GM12878 (cell line): ENCODE data around the gene KCNAB2. TPM values are rescaled to one million over a fixed set of nuclear protein-coding genes. Genes with fewer than 3 reads are reported as not detected.

ENCODE experiments used
- ATAC-seq: fragments of 200-7000 bp; cut with Tn5 transposase; 3 replicates; pipeline ENCODE4 v1.9.1; 2020; ENCODE audit warnings: mild to moderate bottlenecking, moderate library complexity
- BruUV-seq: library from RNA; stranded (reverse); fragments of 400-500 nt; replicated peaks from 2 replicates; lab custom pipeline; 2021; lab: Mats Ljungman, UMichigan
- CTCF ChIA-PET: fragments of 300-600 bp; sonication (Branson Sonifier 250); formaldehyde crosslinking; extraction: SDS; loops from one replicate; lab custom pipeline; 2021; ENCODE audit warnings: inconsistent platforms; lab: Yijun Ruan, JAX
- POLR2A ChIA-PET: fragments of 350-600 bp; formaldehyde crosslinking; extraction: SDS; loops from one replicate; lab custom pipeline; 2021; ENCODE audit warnings: inconsistent platforms; lab: Charles Lee
- RAD21 ChIA-PET: fragments of 300-600 bp; sonication (Branson Sonifier 250); formaldehyde crosslinking; loops from one replicate; lab custom pipeline; 2023; ENCODE audit warnings: antibody characterized with exemption; ENCODE audit not compliant: unreplicated experiment; lab: Charles Lee
- SMC1A ChIA-PET: fragments of 300-600 bp; sonication (Branson Sonifier 250); formaldehyde crosslinking; loops from one replicate; lab custom pipeline; 2023; ENCODE audit not compliant: unreplicated experiment, uncharacterized antibody; lab: Charles Lee
- DNase-seq: peaks from one replicate; pipeline ENCODE4 v3.0.0-alpha.2; 2011; ENCODE audit warnings: low read depth, low spot score
- FAIRE-seq: peaks from 3 replicates; lab custom pipeline; 2011; peaks lifted over from hg19 to GRCh38; lab: Jason Lieb, UNC
- H2AFZ ChIP-seq: 2 replicates; pipeline ENCODE4 v1.6.0; 2011; ENCODE audit warnings: low read depth, low read length, control low read depth; ENCODE audit not compliant: control insufficient read depth
- H3K27ac ChIP-seq: 2 replicates; pipeline ENCODE4 v1.5.1; 2011; ENCODE audit warnings: control low read depth; ENCODE audit not compliant: control insufficient read depth, insufficient read depth
- H3K27me3 ChIP-seq, 2 experiments: replicated peaks in 1 of 2; 2 replicates each; pipeline versions ENCODE4 v1.6.0 to v1.6.1; 2011; ENCODE audit warnings: low read length in 1 of 2; ENCODE audit not compliant: control insufficient read depth in 2 of 2, insufficient read depth in 2 of 2
- H3K36me3 ChIP-seq, 2 experiments: 2 replicates each; pipeline ENCODE4 v1.5.1; 2011; ENCODE audit warnings: low read length in 1 of 2; ENCODE audit not compliant: control insufficient read depth in 2 of 2, insufficient read depth in 2 of 2
- H3K4me1 ChIP-seq: 2 replicates; pipeline ENCODE4 v1.6.1; 2011; ENCODE audit warnings: mild to moderate bottlenecking, low read length, moderate library complexity, mixed read lengths; ENCODE audit not compliant: control insufficient read depth, insufficient read depth
- H3K4me2 ChIP-seq: 2 replicates; pipeline ENCODE4 v1.6.0; 2011; ENCODE audit warnings: control low read depth; ENCODE audit not compliant: control insufficient read depth, insufficient read depth
- H3K4me3 ChIP-seq: fragments of 200-600 bp; sonication (generic); 2 replicates; pipeline ENCODE4 v1.5.1; 2016
- H3K79me2 ChIP-seq: 2 replicates; pipeline ENCODE4 v1.6.0; 2011; ENCODE audit warnings: low read length; ENCODE audit not compliant: control insufficient read depth, insufficient read depth
- H3K9ac ChIP-seq: 2 replicates; pipeline ENCODE4 v1.8.0; 2011; ENCODE audit warnings: low read length, control low read depth, mixed read lengths; ENCODE audit not compliant: control insufficient read depth, insufficient read depth
- H3K9me3 ChIP-seq: replicated peaks from 3 replicates; pipeline ENCODE4 v1.5.1; 2011; ENCODE audit warnings: mild to moderate bottlenecking, low read length; ENCODE audit not compliant: control insufficient read depth, insufficient read depth
- H4K20me1 ChIP-seq: 2 replicates; pipeline ENCODE4 v1.6.0; 2011; ENCODE audit not compliant: control insufficient read depth, insufficient read depth
- BHLHE40 ChIP-seq, 2 experiments: fragments of 450-650 bp in 1 of 2; IDR thresholded peaks; 2 replicates each; pipeline ENCODE4 v1.6.1; 2011 to 2017; ENCODE audit warnings: low read depth in 2 of 2, borderline replicate concordance in 1 of 2, improper control_type of control experiment in 1 of 2, low read length in 1 of 2, mild to moderate bottlenecking in 1 of 2
- KLF5 ChIP-seq: fragments of 450-650 bp; IDR thresholded peaks from 2 replicates; pipeline ENCODE4 v1.6.1; 2014; ENCODE audit warnings: mild to moderate bottlenecking; ENCODE audit not compliant: partially characterized antibody
- MTA2 ChIP-seq: fragments of 450-650 bp; IDR thresholded peaks from 2 replicates; pipeline ENCODE4 v1.6.1; 2016; ENCODE audit warnings: low read depth, mild to moderate bottlenecking, moderate library complexity
- MXI1 ChIP-seq: fragments of 150-350 bp; IDR thresholded peaks from 2 replicates; pipeline ENCODE4 v1.6.1; 2011; ENCODE audit warnings: low read depth, mild to moderate bottlenecking, inconsistent platforms, low read length, improper control_type of control experiment
- POLR2A ChIP-seq: IDR thresholded peaks from 2 replicates; pipeline ENCODE4 v1.6.1; 2011; ENCODE audit warnings: low read depth, mild to moderate bottlenecking, low read length
- RUNX3 ChIP-seq: IDR thresholded peaks from 2 replicates; pipeline ENCODE4 v1.6.1; 2012; ENCODE audit warnings: low read length, inconsistent platforms
- SKIL ChIP-seq: fragments of 450-650 bp; IDR thresholded peaks from 2 replicates; pipeline ENCODE4 v1.6.1; 2017; ENCODE audit warnings: mild to moderate bottlenecking, low read depth, inconsistent platforms; ENCODE audit not compliant: poor library complexity, severe bottlenecking
- SMARCA5 ChIP-seq: fragments of 450-650 bp; IDR thresholded peaks from 2 replicates; pipeline ENCODE4 v1.6.1; 2017; ENCODE audit warnings: mild to moderate bottlenecking
- SMC3 ChIP-seq: IDR thresholded peaks from 2 replicates; pipeline ENCODE4 v1.6.1; 2011; ENCODE audit warnings: low read length, improper control_type of control experiment, borderline replicate concordance
- ZBTB11 ChIP-seq: fragments of 450-650 bp; formaldehyde crosslinking; IDR thresholded peaks from 2 replicates; pipeline ENCODE4 v1.5.0; 2022; ENCODE audit warnings: mild to moderate bottlenecking, missing genetic modification characterization
- ZNF687 ChIP-seq: fragments of 450-650 bp; IDR thresholded peaks from 2 replicates; pipeline ENCODE4 v1.6.1; 2017; ENCODE audit warnings: mild to moderate bottlenecking, moderate library complexity
- WGBS: methylation state at CpG from one replicate; pipeline ENCODE4 v1.1.6; 2016; ENCODE audit warnings: low lambda C conversion rate; ENCODE audit not compliant: insufficient replicate concordance, insufficient coverage; ENCODE audit errors: missing lambda C conversion rate; 5-methylcytosine and 5-hydroxymethylcytosine counted together
- in situ Hi-C: fragments of 300-500 bp; cut with MboI; formaldehyde crosslinking; loops from 9 replicates; pipeline ENCODE4 v1.14.3; 2018; ENCODE audit warnings: mixed read lengths
- intact Hi-C: fragments of 100-400 bp; cut with micrococcal nuclease; formaldehyde crosslinking; loops from one replicate; pipeline ENCODE4 v1.14.2; 2022; ENCODE audit not compliant: unreplicated experiment
- polyA plus RNA-seq, 11 experiments: library from polyadenylated mRNA; depleted of rRNA in 4 of 11; unstranded in 6 of 11; stranded (reverse) in 5 of 11; fragments of >200 nt; fragmentation: Nextera tagmentation in 4 of 11; fragmentation: Illumina TruSeq in 1 of 11; extraction: Ambion mirVana in 4 of 11; extraction: Trizol in 1 of 11; gene quantifications; 1 replicate in 1 of 11; 2 replicates in 10 of 11; pipeline versions ENCODE4 v1.2.1 to v1.2.3, GENCODE V29; 2011 to 2016; ENCODE audit warnings: inconsistent platforms in 2 of 11, missing spikeins in 2 of 11, low read depth in 1 of 11
- total RNA-seq, 4 experiments: library from RNA; depleted of rRNA in 3 of 4; stranded (reverse); fragments of >200 nt in 3 of 4; fragmentation: Illumina TruSeq in 1 of 4; extraction: Trizol in 1 of 4; gene quantifications; 2 replicates each; pipeline versions ENCODE4 v1.2.1 to v1.2.3, GENCODE V29; 2013 to 2021

The KCNAB2 gene
- total and polyA plus RNA-seq, 10 of the 15 experiments (the other 5 are each of a cell fraction or from before 2014, with no cell fraction given), result 2.9 to 123 (median 62.4) TPM

- no peaks in the 10 kb centered on the region for H3K27me3 ChIP-seq
- no peaks in the 10 kb centered on the region for H3K9me3 ChIP-seq
- no peaks in the 10 kb centered on the region for H4K20me1 ChIP-seq
- WGBS, result 22% methylated on average over 15 of the region's 15 CpGs
- H2AFZ ChIP-seq, result no peak overlapping the region
- BruUV-seq, result no TSS peak
- H3K4me3 ChIP-seq, result no peak overlapping the region
- ChIA-PET RAD21 (interaction anchor here (1.0 kb wide), 2 partner anchors 136 to 137 kb away, joined by 3 to 5 read pairs; no protein-coding TSS in a partner anchor), SMC1A (interaction anchor here (1.0 kb wide), 1 partner anchor 136 kb away, joined by 4 read pairs; no protein-coding TSS in a partner anchor), POLR2A (no interaction called here), CTCF (interaction anchor here (1.0 kb wide), 2 partner anchors 96 to 137 kb away, joined by 4 read pairs; no protein-coding TSS in a partner anchor)
- H3K79me2 ChIP-seq, result no peaks in the 10 kb centered on the region
- intact Hi-C loops, result loop anchor here (2.0 kb wide), 1 partner anchor 138 kb away; no protein-coding TSS in a partner anchor
- H3K4me1 ChIP-seq, result no peaks in the 10 kb centered on the region
- H3K36me3 ChIP-seq, result no peaks in the 10 kb centered on the region
- peak; percentile 96 for ATAC-seq
- H3K4me2 ChIP-seq, result no peak overlapping the region
- DNase-seq, result no peak
- FAIRE-seq, result no peak
- H3K9ac ChIP-seq, result no peak overlapping the region
- in situ Hi-C loops, result no loop called here
- H3K27ac ChIP-seq, result no peak overlapping the region
- TF ChIP-seq RUNX3 (no peak), ZNF687 (no peak), POLR2A (no peak), KLF5 (no peak), SKIL (no peak), MXI1 (no peak), ZBTB11 (CRISPR knock-in tag) (no peak), SMC3 (peak; percentile 62; the same call in 1 of the 2 replicates), BHLHE40 (IDR thresholded peaks at IDR 0.05; ENCODE audit: borderline replicate concordance in 1 of 2, low read depth in 2 of 2, low read length in 1 of 2) (no peak), SMARCA5 (no peak), MTA2 (no peak)
These were observed 63.4 kb downstream of the KCNAB2 start for GRCh38 chr1:6108937-6109614.
